ENCODE data around the gene SMG6. TPM values are rescaled to one million over a fixed set of nuclear protein-coding genes. Genes with fewer than 3 reads are reported as not detected.

SMG6 gene
- total and polyA plus RNA-seq, 2 of the 4 experiments (the other 2 are of a cell fraction): 16.3 to 30.3 TPM

DNA sequence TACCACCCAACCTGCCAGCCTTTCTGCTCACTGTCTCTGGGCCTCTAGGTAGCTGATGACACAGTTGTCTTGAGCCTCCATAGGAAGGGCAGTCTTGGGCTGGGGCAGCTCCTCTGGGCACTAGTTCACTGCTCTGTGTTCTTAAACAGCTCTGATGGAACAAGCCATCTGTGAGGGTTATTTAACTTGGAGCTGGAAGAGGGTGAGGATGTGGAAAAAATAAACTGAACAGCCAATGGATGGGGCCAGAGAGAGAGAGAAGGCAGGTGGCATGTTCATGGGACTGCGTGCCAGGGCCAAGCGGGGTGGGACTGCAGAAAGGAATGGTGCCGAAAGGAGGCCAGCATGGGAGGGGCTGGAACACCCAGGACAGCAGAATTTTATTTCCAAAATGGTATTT, 196.1 kb downstream of the SMG6 start:
- Histone ChIP-seq H4K5ac (ENCODE audit: low read depth, low read length) (no peak overlapping the region), H2BK20ac (ENCODE audit: low read depth, low read length) (no peak overlapping the region), H3K9me3 (ENCODE audit: control insufficient read depth, insufficient read depth, low read length) (no peaks in the 10 kb centered on the region), H3K9me1 (ENCODE audit: insufficient read depth, low read length) (no peaks in the 10 kb centered on the region), H2BK5ac (ENCODE audit: low read depth, low read length, poor library complexity, severe bottlenecking) (no peak overlapping the region), H3K18ac (ENCODE audit: low read depth, low read length) (no peak overlapping the region), H3K4me1 (ENCODE audit: control insufficient read depth, insufficient read depth, low read length) (peaks cover 9% of the 10 kb centered on the region), H3K36me3 (ENCODE audit: control insufficient read depth, insufficient read depth, low read length) (no peaks in the 10 kb centered on the region; the same call in 1 of the 2 replicates), H3K4me2 (ENCODE audit: low read depth, low read length) (no peak overlapping the region), H3K79me1 (ENCODE audit: low read depth in 1 of 2, low read length in 2 of 2) (peaks cover 12 to 18% of the 10 kb centered on the region in 2 experiments), H3K27ac (ENCODE audit: insufficient read depth, low read length) (no peak overlapping the region), H3K27me3 (ENCODE audit: control insufficient read depth, insufficient read depth, low read length) (no peaks in the 10 kb centered on the region), H3K9ac (ENCODE audit: low read depth, low read length) (no peak overlapping the region), H4K91ac (ENCODE audit: insufficient read depth, low read depth, low read length) (peak overlapping the region; percentile 8; the same call in 1 of the 2 replicates), H3K56ac (ENCODE audit: extremely low read depth, insufficient read depth, low read length) (no peak overlapping the region), H2BK120ac (ENCODE audit: low read depth, low read length) (no peak overlapping the region), H3K4me3 (ENCODE audit: insufficient read depth, low read depth, low read length) (no peak overlapping the region), H2BK15ac (ENCODE audit: low read depth, low read length) (no peak overlapping the region), H4K8ac (ENCODE audit: low read depth in 2 of 2, low read length in 2 of 2) (no peak overlapping the region), H4K20me1 (ENCODE audit: insufficient read depth, low read length) (no peaks in the 10 kb centered on the region), H3K23ac (ENCODE audit: low read depth, low read length) (no peak overlapping the region), H3K14ac (replicated peaks; ENCODE audit: low read depth, low read length) (0 out of 2 replicates have a peak overlapping the region, but pooled peaks have one; percentile 48), H3K4ac (ENCODE audit: low read depth, low read length) (no peak overlapping the region), H2AFZ (replicated peaks; ENCODE audit: low read length, poor library complexity) (no peak overlapping the region), H2AK5ac (ENCODE audit: low read depth, low read length) (peak overlapping the region; percentile 58), H2AK9ac (replicated peaks; ENCODE audit: low read depth, low read length, poor library complexity) (no peak overlapping the region)
- ChIA-PET CTCF (interaction anchor here (1.0 to 1.4 kb wide), 2 partner anchors 14 to 70 kb away, joined by 3 to 4 read pairs; no protein-coding TSS in a partner anchor), POLR2A (ENCODE audit: unreplicated experiment) (no interaction called here)
- TF ChIP-seq RCOR1 (IDR thresholded peaks at IDR 0.05; ENCODE audit: insufficient replicate concordance, low read length): no peak
- TF ChIP-seq, protein P1, sequence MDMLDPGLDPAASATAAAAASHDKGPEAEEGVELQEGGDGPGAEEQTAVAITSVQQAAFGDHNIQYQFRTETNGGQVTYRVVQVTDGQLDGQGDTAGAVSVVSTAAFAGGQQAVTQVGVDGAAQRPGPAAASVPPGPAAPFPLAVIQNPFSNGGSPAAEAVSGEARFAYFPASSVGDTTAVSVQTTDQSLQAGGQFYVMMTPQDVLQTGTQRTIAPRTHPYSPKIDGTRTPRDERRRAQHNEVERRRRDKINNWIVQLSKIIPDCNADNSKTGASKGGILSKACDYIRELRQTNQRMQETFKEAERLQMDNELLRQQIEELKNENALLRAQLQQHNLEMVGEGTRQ (IDR thresholded peaks at IDR 0.05; ENCODE audit: low read depth, low read length): no peak
- TF ChIP-seq POLR2A (IDR thresholded peaks at IDR 0.05; ENCODE audit: low read depth, low read length): no peak
- no peak for TF ChIP-seq NFE2L2 (IDR thresholded peaks at IDR 0.05; ENCODE audit: low read depth, low read length)
- intact Hi-C loops (cut with micrococcal nuclease) (no loop called here), in situ Hi-C loops (cut with MboI; ENCODE audit: low sequenced_read_pairs) (no loop called here), dilution Hi-C loops (cut with HindIII; ENCODE audit: low sequenced_read_pairs, unreplicated experiment) (no loop called here)
- DNase-seq: no peak
- ATAC-seq (ENCODE audit: low read depth): no peak
- BruUV-seq (replicated peaks): no TSS peak
- 90% methylated on average over 2 of the region's 3 CpGs; no CpG with 5 or more reads in 1 of the 2 experiments for WGBS, 2 experiments (ENCODE audit: extremely low coverage in 2 of 2, insufficient read length in 1 of 2)
